HG03432 (cell line): Measurements from ENCODE around the gene DTX1.

Experiments used
- ATAC-seq: cut with Tn5 transposase; IDR thresholded peaks from one replicate; pipeline ENCODE4 v1.9.1; 2021; ENCODE audit warnings: mild to moderate bottlenecking, moderate library complexity; ENCODE audit not compliant: unreplicated experiment

DTX1 gene

DNA sequence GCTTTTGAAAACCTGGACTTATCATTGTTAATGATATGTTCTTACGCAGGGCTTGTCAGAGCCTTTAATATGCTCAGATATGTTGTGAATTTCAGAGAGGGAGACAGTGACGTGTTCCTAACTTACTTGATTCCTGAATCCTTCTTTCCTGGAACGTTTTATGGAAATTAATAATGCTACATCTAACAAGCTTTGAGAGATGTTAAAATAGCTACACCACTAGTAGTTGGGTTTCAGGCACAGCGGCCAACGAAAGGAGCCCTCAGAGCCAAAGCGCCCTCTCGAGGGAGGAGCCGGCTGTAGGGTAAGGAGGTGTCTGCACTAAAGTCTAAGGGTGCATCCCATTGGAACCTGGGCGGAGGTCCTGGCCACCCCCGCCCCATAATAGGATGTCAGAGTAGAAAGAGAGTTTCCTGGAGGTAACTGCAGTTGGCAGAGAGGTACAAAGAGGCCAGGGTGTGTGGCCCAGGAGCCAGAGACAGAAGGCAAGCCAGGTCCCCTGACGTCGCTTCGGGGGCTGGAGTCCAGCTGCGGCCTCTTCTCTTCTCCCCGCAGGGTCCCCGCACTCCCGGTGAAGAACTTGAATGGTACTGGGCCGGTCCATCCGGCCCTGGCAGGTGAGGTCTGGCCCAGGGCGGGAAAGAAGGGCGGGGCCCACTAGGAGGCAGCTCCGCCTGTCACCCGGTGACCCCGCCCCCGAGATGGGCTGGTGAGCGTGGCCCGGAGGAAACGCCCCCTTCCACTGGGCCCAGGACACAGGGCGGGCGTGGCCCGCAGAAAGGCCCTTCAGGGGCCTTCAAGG is 36.3 kb downstream of the DTX1 start:
- peak; percentile 61 for ATAC-seq

GRCh38 chr12:113093409-113094101 is 37.0 kb downstream of the DTX1 start:
- ATAC-seq = peak; percentile 15

- ATAC-seq = no peak
Observed at GRCh38 chr12:113094738-113095137, 38.2 kb downstream of the DTX1 start.

GRCh38 chr12:113095405-113095804 is 38.9 kb downstream of the DTX1 start:
- ATAC-seq = no peak

DNA sequence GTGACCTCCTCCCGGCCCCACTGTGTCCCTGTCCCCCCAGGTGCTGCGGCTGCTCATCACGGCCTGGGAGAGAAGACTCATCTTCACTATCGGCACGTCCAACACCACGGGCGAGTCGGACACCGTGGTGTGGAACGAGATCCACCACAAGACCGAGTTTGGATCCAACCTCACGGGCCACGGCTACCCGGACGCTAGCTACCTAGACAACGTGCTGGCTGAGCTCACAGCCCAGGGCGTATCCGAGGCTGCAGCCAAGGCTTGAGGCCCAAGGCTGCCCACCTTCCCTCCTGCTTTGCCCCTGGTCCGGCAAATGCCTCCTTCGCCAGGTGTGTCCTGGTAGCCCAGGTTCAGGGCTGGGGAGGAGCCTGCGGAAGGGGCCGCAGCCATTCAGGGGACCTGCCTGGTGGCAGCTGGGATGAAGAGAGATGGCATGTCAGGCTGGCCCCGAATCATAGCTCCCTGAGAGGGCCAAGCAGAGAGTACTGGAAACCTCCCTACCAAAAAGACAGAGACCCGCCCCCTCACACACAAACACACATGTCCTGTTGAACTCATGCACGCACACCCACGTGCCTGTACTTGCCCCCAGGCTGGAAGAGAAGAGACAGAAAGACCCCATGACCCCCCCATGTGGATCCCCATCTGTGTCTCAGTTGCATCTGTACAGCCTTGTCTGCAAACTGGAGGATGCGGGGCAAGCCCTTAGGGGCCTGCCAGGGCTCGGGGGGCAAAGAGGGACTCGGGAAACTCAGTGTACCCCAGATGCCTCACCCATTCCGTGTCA is 40.3 kb downstream of the DTX1 start:
- ATAC-seq = no peak

GRCh38 chr12:113097716-113098440 is 41.3 kb downstream of the DTX1 start:
- ATAC-seq = no peak

DNA sequence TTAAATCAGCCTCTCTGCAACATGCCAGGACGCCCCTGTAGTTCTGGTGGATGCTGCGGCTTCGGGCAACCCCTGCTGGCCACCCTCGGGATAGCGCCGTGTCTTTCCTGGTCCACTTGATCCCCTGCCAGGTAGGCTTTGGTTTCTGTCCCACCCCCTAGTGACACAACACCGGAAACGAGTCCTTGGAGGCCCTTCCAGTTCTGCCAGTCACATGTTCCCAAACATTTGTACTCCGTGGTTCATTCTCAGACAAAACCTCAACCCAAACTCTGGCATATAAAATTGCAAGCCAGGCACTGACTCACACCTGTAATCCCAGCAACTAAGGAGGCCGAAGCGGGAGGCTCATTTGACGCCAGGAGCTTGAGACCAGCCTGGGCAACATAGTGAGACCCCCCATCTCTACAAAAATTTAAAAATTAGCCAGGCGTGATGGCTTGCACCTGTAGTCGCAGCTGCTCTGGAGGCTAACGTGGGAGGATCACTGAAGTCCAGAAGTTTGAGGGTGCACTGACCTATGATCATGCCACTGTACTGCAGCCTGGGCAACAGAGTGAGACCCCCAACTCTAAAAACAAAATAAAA is 42.0 kb downstream of the DTX1 start:
- ATAC-seq = peak; percentile 59

GRCh38 chr12:113099364-113099763 is 42.8 kb downstream of the DTX1 start:
- no peak for ATAC-seq

GRCh38 chr12:113099764-113100163 is 43.2 kb downstream of the DTX1 start:
- no peak for ATAC-seq

- ATAC-seq = no peak
Observed at GRCh38 chr12:113101751-113102150, 45.2 kb downstream of the DTX1 start.

- ATAC-seq = no peak
Observed at GRCh38 chr12:113102811-113103210, 46.3 kb downstream of the DTX1 start.

DNA sequence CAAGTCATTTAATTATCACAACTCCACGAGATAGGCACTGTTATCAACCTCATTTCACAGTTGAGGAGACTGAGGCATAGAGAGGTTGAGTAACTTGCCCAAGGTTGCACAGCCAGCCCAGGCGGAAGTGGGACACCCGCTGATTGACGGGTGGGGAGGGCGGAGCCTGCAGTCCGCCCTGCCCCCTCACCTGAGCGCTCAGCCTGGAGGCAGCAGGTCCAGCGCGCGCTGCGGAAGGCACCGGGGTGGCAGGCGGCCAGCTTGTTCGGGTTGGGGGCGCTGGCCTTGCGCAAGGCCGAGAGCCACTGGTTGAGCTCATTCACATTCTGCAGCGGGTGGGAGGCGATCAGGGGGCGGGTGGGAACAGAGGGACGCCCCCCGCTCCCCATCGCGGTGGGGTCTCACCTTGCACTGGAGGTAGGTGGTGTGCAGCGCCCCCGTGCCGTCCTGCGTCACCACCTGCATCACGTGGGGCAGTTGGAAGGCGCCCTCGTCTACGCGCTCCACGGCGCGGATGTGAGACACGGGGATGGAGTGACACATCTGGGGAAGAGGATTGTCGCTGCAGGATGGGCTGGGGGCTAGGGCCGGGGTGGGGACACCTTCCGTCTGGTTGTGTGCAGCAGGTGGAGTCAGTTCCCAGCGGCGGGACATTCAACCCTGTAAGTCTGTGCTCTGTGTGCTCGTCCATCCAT is 47.4 kb downstream of the DTX1 start:
- ATAC-seq = no peak

DNA sequence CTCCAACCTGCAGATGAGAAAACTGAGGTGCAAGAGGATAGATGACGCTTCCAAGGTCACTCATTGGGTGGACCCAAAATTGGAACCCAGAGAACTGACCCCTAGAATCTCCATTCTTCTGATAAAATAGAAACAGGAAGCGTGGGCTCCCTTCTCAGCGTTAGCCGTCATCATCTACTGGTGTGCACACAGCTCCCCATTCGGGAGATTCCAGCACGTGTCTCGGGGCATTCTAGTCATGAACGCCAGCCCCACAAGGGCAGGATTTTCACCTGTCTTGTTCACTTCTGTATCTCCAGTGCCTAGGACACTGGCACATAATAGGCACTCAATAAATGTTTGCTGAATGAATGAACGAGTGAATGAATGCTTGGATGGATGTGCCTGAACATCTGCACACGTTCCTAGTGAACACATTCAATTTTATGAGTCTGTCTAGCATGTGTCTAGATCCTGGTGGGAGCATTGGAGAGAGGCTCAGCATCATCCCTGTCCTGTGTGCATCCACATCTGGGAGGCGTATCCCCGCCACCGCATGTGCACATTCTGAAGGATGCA is 48.5 kb downstream of the DTX1 start:
- ATAC-seq = no peak

GRCh38 chr12:113105606-113106271 is 49.2 kb downstream of the DTX1 start:
- no peak for ATAC-seq

- no peak for ATAC-seq
Observed at GRCh38 chr12:113106361-113106760, 49.8 kb downstream of the DTX1 start.

DNA sequence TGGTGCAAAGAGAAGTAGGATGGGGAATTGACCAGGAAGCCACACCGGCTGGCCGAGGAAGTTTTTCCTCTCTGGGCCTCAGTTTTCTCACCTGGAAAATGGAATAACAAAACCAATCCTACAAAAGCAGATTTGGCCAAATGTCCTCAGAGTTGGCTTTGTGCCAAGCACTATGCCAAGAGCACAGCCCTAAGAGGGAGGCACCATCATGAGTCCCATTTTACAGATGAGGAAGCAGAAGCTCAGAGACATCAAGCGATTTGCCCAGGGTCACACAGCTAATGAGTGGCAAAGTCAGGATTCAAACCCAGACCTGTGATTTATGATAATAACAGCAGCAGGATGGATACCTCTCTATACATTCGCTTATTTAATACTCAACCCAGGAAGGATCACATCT is 51.8 kb downstream of the DTX1 start:
- ATAC-seq = no peak

DNA sequence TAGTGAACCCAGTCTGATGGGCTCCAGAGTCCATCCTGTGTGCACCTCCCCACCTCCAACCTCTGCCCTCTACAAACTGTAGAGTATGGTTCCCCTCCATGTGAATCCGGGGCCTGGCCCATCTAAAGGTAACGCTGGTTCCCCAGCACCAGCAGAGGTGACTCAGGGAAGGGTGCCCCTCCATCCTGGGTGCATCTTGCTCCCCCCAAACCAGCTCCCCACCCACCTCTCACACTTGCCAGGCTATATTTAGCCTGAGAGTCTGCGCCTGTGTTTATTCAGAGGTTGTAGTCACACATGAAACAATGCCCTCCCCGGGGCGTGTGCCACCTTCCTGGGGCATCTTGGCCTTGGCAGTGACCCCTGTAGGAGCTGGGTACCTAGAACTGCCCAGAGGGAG is 52.8 kb downstream of the DTX1 start:
- ATAC-seq = no peak

- ATAC-seq = no peak
Observed at GRCh38 chr12:113109872-113110599, 53.5 kb downstream of the DTX1 start.
